Keratinocyte (primary cell): Measurements from ENCODE around the gene METTL1. TPM values are rescaled to one million over a fixed set of nuclear protein-coding genes. Genes with fewer than 3 reads are reported as not detected.

Experiments used
- DNase-seq: peaks from one replicate; pipeline ENCODE4 v3.0.0-alpha.2; 2011; ENCODE audit warnings: low read depth, missing footprints, low spot score
- FAIRE-seq: peaks from 2 replicates; lab custom pipeline; 2011; peaks lifted over from hg19 to GRCh38; lab: Jason Lieb, UNC
- H2AFZ ChIP-seq: 2 replicates; pipeline ENCODE4 v1.6.0; 2012; ENCODE audit warnings: low read length, control low read depth, inconsistent platforms; ENCODE audit not compliant: control insufficient read depth
- H3K27ac ChIP-seq: 2 replicates; pipeline ENCODE4 v1.5.1; 2011; ENCODE audit warnings: low read length; ENCODE audit not compliant: control insufficient read depth, insufficient read depth
- H3K27me3 ChIP-seq: 3 replicates; pipeline ENCODE4 v1.6.0; 2011; ENCODE audit warnings: low read length; ENCODE audit not compliant: control insufficient read depth, insufficient read depth; ENCODE audit errors: extremely low read depth
- H3K36me3 ChIP-seq, 2 experiments: 2 replicates in 1 of 2; 3 replicates in 1 of 2; pipeline ENCODE4 v1.5.1; 2011; ENCODE audit warnings: low read length in 2 of 2, mild to moderate bottlenecking in 1 of 2; ENCODE audit not compliant: control insufficient read depth in 2 of 2, insufficient read depth in 2 of 2; ENCODE audit errors: extremely low read depth in 1 of 2
- H3K4me1 ChIP-seq: 3 replicates; pipeline ENCODE4 v1.5.1; 2011; ENCODE audit warnings: low read length; ENCODE audit not compliant: control insufficient read depth, insufficient read depth; ENCODE audit errors: extremely low read depth
- H3K4me2 ChIP-seq: 3 replicates; pipeline ENCODE4 v1.6.0; 2011; ENCODE audit warnings: low read depth, low read length; ENCODE audit not compliant: control insufficient read depth, insufficient read depth; ENCODE audit errors: extremely low read depth
- H3K4me3 ChIP-seq, 3 experiments: fragments of 200-600 bp in 1 of 3; sonication (generic) in 1 of 3; 2 replicates in 2 of 3; 3 replicates in 1 of 3; pipeline ENCODE4 v1.5.1; 2011 to 2016; ENCODE audit warnings: low read length in 3 of 3, mild to moderate bottlenecking in 3 of 3, control low read depth in 2 of 3, inconsistent platforms in 1 of 3, low read depth in 1 of 3, mixed read lengths in 1 of 3, mixed run types in 1 of 3, moderate library complexity in 1 of 3; ENCODE audit not compliant: control insufficient read depth in 2 of 3, insufficient read depth in 2 of 3; ENCODE audit errors: extremely low read depth in 1 of 3
- H3K79me2 ChIP-seq: 2 replicates; pipeline ENCODE4 v1.6.0; 2012; ENCODE audit warnings: low read length; ENCODE audit not compliant: control insufficient read depth, insufficient read depth
- H3K9ac ChIP-seq: 3 replicates; pipeline ENCODE4 v1.6.0; 2011; ENCODE audit warnings: low read length; ENCODE audit not compliant: control insufficient read depth, insufficient read depth; ENCODE audit errors: extremely low read depth
- H3K9me1 ChIP-seq: 3 replicates; pipeline ENCODE4 v1.6.0; 2011; ENCODE audit warnings: low read length; ENCODE audit not compliant: control insufficient read depth, insufficient read depth; ENCODE audit errors: extremely low read depth
- H3K9me3 ChIP-seq: 2 replicates; pipeline ENCODE4 v1.5.1; 2012; ENCODE audit warnings: low read depth, low read length; ENCODE audit not compliant: control insufficient read depth
- H4K20me1 ChIP-seq: 3 replicates; pipeline ENCODE4 v1.6.0; 2011; ENCODE audit warnings: low read length; ENCODE audit not compliant: control insufficient read depth, insufficient read depth; ENCODE audit errors: extremely low read depth
- EZH2 ChIP-seq: IDR thresholded peaks from one replicate; pipeline ENCODE4 v1.6.1; 2012; ENCODE audit warnings: inconsistent platforms, mild to moderate bottlenecking, low read length, moderate library complexity
- dilution Hi-C: fragments of 300-500 bp; cut with MboI; formaldehyde crosslinking; loops from one replicate; pipeline ENCODE4 v1.7.0; 2020; ENCODE audit warnings: low sequenced_read_pairs; ENCODE audit not compliant: extremely low pct_ligation_motif_present
- polyA plus RNA-seq, 5 experiments: library from polyadenylated mRNA; depleted of rRNA in 3 of 5; stranded (reverse) in 3 of 5; stranded (forward) in 1 of 5; unstranded in 1 of 5; fragments of >200 nt; gene quantifications; 1 replicate in 1 of 5; 2 replicates in 3 of 5; 3 replicates in 1 of 5; pipeline versions ENCODE4 v1.2.1 to v1.2.3, GENCODE V29; 2011 to 2012; ENCODE audit warnings: missing spikeins in 2 of 5, low read depth in 1 of 5, low replicate concordance in 1 of 5
- TF ChIP-seq, protein P1 (sequence below), 3 experiments: IDR thresholded peaks in 1 of 3; conservative IDR thresholded peaks in 1 of 3; optimal IDR thresholded peaks in 1 of 3; 2 replicates in 2 of 3; 3 replicates in 1 of 3; pipeline versions ENCODE3 to v1.5.1; 2011; ENCODE audit warnings: low read length in 3 of 3, mild to moderate bottlenecking in 3 of 3, moderate library complexity in 2 of 3, control low read depth in 1 of 3, inconsistent platforms in 1 of 3; ENCODE audit not compliant: insufficient read depth in 2 of 3; ENCODE audit errors: extremely low read depth in 1 of 3

Gene METTL1
- polyA plus RNA-seq, 1 donor (not counting 4 experiments of a cell fraction or from before 2014, with no cell fraction given), result 24.5 TPM

DNA sequence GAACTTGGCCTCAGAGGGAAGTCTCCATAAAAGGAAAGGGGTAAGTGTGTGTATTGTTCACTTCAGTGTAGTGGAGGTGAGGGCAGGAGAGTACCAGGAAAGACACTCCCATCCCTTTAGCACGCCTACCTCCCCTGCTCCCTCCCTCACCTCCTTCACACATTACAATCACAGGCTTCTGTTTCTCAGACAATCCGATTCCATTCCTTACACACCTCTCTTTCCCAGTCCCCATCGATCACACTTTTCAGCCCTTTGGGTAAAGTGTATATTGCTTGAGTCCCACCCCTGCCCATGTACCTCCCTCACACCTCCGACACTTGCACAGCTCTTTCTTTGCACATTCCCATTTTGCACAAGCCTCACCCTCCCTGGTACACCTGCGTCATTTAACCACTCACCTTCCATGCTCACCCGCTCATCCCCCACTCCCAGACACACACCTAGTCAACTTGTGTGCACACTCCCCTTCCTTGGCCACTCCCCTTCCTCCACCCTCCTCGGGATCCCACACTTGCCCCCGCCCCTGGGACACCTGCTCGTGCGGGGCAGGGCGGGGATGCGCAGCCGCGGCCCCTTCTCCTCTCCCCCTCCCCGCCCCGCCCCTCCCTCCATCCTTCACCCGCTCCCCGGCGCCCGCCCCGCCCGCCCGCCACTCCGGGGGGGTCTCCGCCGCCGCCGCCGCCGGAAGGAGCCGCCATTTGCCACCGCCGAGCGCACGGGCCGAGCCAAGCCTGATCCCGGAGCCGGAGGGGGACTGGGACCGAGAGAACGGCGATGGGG is 17.3 kb downstream of the METTL1 start, which contains the start of gene MARCHF9:
Gene MARCHF9, plus strand, starts transcription at position 693 of the 783 bp plus-strand sequence. CDS start 426 bp downstream, outside the sequence.
- dilution Hi-C loops, result no loop called here
- Histone ChIP-seq H3K27me3 (no peaks in the 10 kb centered on the region), H3K9me1 (no peaks in the 10 kb centered on the region), H3K4me3 (peak within 1 kb of the TSS; percentile 56 to 73 (median 69)), H3K9ac (peak within 1 kb of the TSS; percentile 58), H3K4me2 (peak within 1 kb of the TSS; percentile 78), H3K4me1 (peaks cover 39% of the 10 kb centered on the region), H3K9me3 (no peaks in the 10 kb centered on the region), H3K27ac (no peak within 1 kb of the TSS), H4K20me1 (peaks cover 2% of the 10 kb centered on the region), H3K36me3 (peaks cover 7 to 26% of the 10 kb centered on the region in 2 experiments), H2AFZ (peak within 1 kb of the TSS; percentile 7), H3K79me2 (peaks cover 19% of the 10 kb centered on the region)
- FAIRE-seq, result no peak
- no peak for TF ChIP-seq EZH2
- TF ChIP-seq, protein P1, sequence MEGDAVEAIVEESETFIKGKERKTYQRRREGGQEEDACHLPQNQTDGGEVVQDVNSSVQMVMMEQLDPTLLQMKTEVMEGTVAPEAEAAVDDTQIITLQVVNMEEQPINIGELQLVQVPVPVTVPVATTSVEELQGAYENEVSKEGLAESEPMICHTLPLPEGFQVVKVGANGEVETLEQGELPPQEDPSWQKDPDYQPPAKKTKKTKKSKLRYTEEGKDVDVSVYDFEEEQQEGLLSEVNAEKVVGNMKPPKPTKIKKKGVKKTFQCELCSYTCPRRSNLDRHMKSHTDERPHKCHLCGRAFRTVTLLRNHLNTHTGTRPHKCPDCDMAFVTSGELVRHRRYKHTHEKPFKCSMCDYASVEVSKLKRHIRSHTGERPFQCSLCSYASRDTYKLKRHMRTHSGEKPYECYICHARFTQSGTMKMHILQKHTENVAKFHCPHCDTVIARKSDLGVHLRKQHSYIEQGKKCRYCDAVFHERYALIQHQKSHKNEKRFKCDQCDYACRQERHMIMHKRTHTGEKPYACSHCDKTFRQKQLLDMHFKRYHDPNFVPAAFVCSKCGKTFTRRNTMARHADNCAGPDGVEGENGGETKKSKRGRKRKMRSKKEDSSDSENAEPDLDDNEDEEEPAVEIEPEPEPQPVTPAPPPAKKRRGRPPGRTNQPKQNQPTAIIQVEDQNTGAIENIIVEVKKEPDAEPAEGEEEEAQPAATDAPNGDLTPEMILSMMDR (optimal IDR thresholded peaks at IDR 0.05 in 1 of 3, IDR thresholded peaks at IDR 0.05 in 1 of 3, conservative IDR thresholded peaks at IDR 0.05 in 1 of 3; ENCODE audit: extremely low read depth in 1 of 3, insufficient read depth in 2 of 3, low read length in 3 of 3), result no peak
- no peak for DNase-seq

DNA sequence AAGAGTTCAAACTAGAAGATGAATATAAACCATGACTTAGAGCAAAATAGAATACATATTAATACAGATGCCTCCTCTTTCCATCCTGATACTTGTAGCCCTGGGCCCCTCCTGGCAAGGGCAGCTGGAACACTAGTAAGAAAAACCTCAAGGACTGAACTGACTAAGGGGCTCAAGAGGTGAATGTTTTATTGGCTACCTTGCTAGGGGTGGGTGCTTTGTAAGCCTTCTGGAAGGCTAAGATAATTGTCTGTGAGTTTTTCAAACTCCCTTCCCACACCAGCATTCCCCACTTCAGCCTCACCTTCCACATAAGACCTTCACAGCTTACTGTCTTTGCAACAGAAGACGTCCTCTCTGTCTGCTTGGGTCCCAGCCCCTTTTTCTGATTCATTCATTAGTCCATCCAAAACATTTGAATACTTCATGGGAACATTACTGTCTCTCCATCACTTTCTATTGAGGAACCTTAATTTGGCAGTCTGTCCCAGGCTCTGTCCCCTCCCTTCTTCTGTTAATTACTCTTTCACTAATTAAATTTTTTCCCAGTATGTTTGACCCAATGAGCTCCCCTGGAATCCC is 18.1 kb downstream of the METTL1 start:
- FAIRE-seq, result no peak
- Histone ChIP-seq H3K9me1 (no peaks in the 10 kb centered on the region), H3K4me2 (no peak overlapping the region), H3K27me3 (no peaks in the 10 kb centered on the region), H4K20me1 (peaks cover under 1% of the 10 kb centered on the region), H3K9me3 (no peaks in the 10 kb centered on the region), H3K4me3 (no peak overlapping the region), H2AFZ (no peak overlapping the region), H3K79me2 (peaks cover 19% of the 10 kb centered on the region), H3K9ac (no peak overlapping the region), H3K36me3 (peaks cover 9 to 25% of the 10 kb centered on the region in 2 experiments), H3K27ac (no peak overlapping the region), H3K4me1 (peaks cover 39% of the 10 kb centered on the region)
- TF ChIP-seq, protein P1 (optimal IDR thresholded peaks at IDR 0.05 in 1 of 3, IDR thresholded peaks at IDR 0.05 in 1 of 3, conservative IDR thresholded peaks at IDR 0.05 in 1 of 3; ENCODE audit: extremely low read depth in 1 of 3, insufficient read depth in 2 of 3, low read length in 3 of 3), result no peak
- no peak for TF ChIP-seq EZH2
- DNase-seq, result no peak
- dilution Hi-C loops, result no loop called here
